ENCODE data around the gene KLK2. TPM values are rescaled to one million over a fixed set of nuclear protein-coding genes. Genes with fewer than 3 reads are reported as not detected.

Gene KLK2
- not detected in 2 replicates for total RNA-seq

DNA sequence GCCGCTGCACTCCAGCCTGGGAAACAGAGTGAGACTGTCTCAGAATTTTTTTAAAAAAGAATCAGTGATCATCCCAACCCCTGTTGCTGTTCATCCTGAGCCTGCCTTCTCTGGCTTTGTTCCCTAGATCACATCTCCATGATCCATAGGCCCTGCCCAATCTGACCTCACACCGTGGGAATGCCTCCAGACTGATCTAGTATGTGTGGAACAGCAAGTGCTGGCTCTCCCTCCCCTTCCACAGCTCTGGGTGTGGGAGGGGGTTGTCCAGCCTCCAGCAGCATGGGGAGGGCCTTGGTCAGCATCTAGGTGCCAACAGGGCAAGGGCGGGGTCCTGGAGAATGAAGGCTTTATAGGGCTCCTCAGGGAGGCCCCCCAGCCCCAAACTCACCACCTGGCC lies at the start of gene KLK2:
Gene KLK2, plus strand, starts transcription at position 384 of the 400 bp plus-strand sequence. CDS start 35 bp downstream, outside the sequence.

DNA sequence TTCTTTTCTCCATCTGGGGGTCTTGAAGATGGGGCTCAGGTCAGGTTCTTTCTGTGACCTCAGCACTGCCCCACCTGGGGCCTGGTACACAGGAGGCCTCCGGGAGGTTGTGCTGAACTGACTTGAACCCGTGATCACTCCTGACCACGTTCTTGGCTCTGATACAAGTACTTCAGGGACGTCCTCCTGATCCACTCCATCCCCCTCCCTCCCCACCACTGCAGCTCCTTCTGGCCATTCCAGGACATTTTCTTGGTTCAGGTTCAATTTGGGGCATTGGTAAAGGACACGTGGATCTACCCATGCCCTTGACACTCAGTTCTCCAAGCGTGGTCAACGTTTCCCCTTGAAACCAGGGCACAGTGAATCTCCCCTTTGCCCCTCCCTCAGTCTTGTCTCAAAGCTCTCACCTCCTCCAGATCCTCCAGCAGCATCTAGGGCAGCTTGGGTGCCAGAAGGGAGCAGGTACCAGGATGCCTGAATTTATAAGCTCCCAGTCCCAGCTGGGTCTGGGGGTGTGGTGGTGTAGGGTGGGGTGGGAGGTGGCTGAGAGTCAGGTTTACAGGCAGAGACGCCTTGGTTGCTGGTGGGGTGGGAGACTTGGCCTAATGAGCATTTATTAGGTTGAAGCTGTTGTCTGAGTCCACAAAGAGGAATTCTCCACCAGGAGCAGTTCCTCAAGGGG lies 40.0 kb upstream of the KLK2 start, which contains the start of gene KLK15:
Gene KLK15, minus strand, starts transcription at position 458 of the 685 bp plus-strand sequence. CDS start 2,082 bp downstream, outside the sequence.

DNA sequence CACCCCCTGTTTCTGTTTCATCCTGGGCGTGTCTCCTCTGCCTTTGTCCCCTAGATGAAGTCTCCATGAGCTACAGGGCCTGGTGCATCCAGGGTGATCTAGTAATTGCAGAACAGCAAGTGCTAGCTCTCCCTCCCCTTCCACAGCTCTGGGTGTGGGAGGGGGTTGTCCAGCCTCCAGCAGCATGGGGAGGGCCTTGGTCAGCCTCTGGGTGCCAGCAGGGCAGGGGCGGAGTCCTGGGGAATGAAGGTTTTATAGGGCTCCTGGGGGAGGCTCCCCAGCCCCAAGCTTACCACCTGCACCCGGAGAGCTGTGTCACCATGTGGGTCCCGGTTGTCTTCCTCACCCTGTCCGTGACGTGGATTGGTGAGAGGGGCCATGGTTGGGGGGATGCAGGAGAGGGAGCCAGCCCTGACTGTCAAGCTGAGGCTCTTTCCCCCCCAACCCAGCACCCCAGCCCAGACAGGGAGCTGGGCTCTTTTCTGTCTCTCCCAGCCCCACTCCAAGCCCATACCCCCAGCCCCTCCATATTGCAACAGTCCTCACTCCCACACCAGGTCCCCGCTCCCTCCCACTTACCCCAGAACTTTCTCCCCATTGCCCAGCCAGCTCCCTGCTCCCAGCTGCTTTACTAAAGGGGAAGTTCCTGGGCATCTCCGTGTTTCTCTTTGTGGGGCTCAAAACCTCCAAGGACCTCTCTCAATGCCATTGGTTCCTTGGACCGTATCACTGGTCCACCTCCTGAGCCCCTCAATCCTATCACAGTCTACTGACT lies 18.4 kb upstream of the KLK2 start, which contains the start of gene KLK3:
Gene KLK3, plus strand, starts transcription at position 280 of the 775 bp plus-strand sequence. Its CDS starts 41 bp downstream, at position 321.

DNA sequence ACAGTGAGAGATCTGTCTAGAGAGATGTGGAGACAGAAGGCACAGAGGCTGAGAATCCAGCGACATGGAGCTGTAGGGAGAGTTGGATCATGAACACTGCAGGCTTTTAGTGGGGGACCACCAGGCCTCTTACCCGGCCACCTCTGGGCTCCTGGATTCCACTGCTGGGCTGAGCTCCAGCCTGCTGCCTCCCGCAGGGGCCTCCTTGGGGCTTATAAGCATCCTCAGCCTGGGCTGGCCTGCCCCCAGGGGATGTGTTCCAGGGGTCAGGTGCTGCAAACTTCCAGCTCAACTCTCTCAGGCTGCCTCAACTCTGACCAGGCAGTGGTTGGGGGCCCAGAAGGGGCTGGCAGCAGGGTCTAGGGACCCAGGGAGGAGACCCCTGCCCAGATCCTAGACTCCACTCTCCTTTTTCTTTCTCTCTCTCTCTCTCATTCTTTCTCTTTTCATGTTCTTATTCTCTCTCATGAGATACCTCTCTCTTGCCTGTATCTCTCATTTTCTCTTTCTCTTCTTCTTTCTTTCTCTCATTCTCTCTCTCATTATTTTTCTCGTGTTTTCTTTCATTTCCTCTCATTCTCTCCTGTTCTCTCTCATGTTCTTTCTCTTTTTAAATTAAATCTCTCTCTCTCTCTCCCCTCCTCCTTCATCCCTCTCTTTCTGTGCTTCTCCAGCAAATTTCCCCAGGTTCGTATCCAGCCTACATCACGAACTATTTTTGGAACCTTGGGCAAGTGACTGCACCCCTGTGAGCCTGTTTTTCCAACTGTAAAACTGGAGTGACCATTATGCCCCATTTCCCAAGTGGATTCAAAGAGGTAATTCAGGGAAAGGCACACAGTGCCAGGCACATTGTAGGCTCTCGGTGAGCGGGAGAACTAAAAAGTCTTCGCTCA lies 38.2 kb downstream of the KLK2 start, which contains the start of gene KLK4:
Gene KLK4, minus strand, starts transcription at position 190 of the 896 bp plus-strand sequence. CDS start 657 bp downstream, outside the sequence.

Other genes with a start within 250 kb of the KLK2 start
- gene SYT3, start 233.6 kb upstream of the KLK2 start, total RNA-seq = 0.16 TPM in 1 of 2 replicates, not detected in the other
- 0.49 TPM in 1 of 2 replicates, not detected in the other for gene C19orf81, start 224.0 kb upstream of the KLK2 start, total RNA-seq
- 10.4 and 14.0 TPM in 2 replicates for gene SHANK1, start 153.6 kb upstream of the KLK2 start, total RNA-seq
- 56.5 and 68.2 TPM in 2 replicates for gene CLEC11A, start 150.1 kb upstream of the KLK2 start, total RNA-seq
- not detected in 2 replicates for gene GPR32, start 103.0 kb upstream of the KLK2 start, total RNA-seq
- gene ACP4, start 83.0 kb upstream of the KLK2 start, total RNA-seq = not detected in 2 replicates
- not detected in 2 replicates for gene KLK1, start 49.7 kb upstream of the KLK2 start, total RNA-seq
- gene KLK15, start 39.9 kb upstream of the KLK2 start, total RNA-seq = not detected in 2 replicates
- not detected in 2 replicates for gene KLK3, start 18.5 kb upstream of the KLK2 start, total RNA-seq
- not detected in 2 replicates for gene KLK4, start 38.0 kb downstream of the KLK2 start, total RNA-seq
- gene KLK5, start 79.6 kb downstream of the KLK2 start, total RNA-seq = 0.65 and 3.3 TPM in 2 replicates
- 0.61 TPM in 1 of 2 replicates, not detected in the other for gene KLK6, start 96.2 kb downstream of the KLK2 start, total RNA-seq
- gene KLK7, start 110.5 kb downstream of the KLK2 start, total RNA-seq = 0.32 and 0.49 TPM in 2 replicates
- 0.16 and 0.49 TPM in 2 replicates for gene KLK8, start 128.2 kb downstream of the KLK2 start, total RNA-seq
- 0.12 TPM in 1 of 2 replicates, not detected in the other for gene KLK10, start 146.3 kb downstream of the KLK2 start, total RNA-seq
- not detected in 2 replicates for gene KLK11, start 153.2 kb downstream of the KLK2 start, total RNA-seq
- not detected in 2 replicates for gene KLK12, start 161.6 kb downstream of the KLK2 start, total RNA-seq
- gene KLK13, start 191.7 kb downstream of the KLK2 start, total RNA-seq = not detected in 2 replicates
- gene KLK14, start 209.4 kb downstream of the KLK2 start, total RNA-seq = not detected in 2 replicates
- 5.3 and 5.4 TPM in 2 replicates for gene CTU1, start 235.0 kb downstream of the KLK2 start, total RNA-seq